Esophagus squamous epithelium (tissue), 5 donors: ENCODE data around the gene CCDC106. TPM values are rescaled to one million over a fixed set of nuclear protein-coding genes. Genes with fewer than 3 reads are reported as not detected.

Experiments used
- DNase-seq: peaks from one replicate; lab custom pipeline; 2025; lab: John Stamatoyannopoulos, UW
- H3K27ac ChIP-seq, 4 donors: fragments of 200-600 bp; sonication (generic); one replicate each; pipeline ENCODE4 v1.5.1; 2016 to 2019; ENCODE audit warnings: mild to moderate bottlenecking in 1 of 4
- H3K27me3 ChIP-seq, 4 donors: fragments of 200-600 bp; sonication (generic); 1 replicate in 3 of 4; 2 replicates in 1 of 4; pipeline versions ENCODE4 v1.5.1 to v1.6.0; 2017 to 2021; ENCODE audit warnings: antibody characterized with exemption in 1 of 4
- H3K36me3 ChIP-seq, 3 donors: fragments of 200-600 bp; sonication (generic); one replicate each; pipeline ENCODE4 v1.5.1; 2016 to 2019
- H3K4me1 ChIP-seq, 3 donors: fragments of 200-600 bp; sonication (generic); one replicate each; pipeline ENCODE4 v1.5.1; 2017 to 2019
- H3K4me3 ChIP-seq, 4 donors: fragments of 200-600 bp; sonication (generic); 1 replicate in 3 of 4; 2 replicates in 1 of 4; pipeline ENCODE4 v1.5.1; 2016 to 2019; ENCODE audit warnings: mild to moderate bottlenecking in 2 of 4, moderate library complexity in 1 of 4
- H3K9me3 ChIP-seq, 3 donors: fragments of 200-600 bp; sonication (generic); one replicate each; pipeline ENCODE4 v1.5.1; 2016 to 2019
- CTCF ChIP-seq, 6 experiments: fragments of 450-650 bp in 4 of 6; fragments of 200-600 bp in 2 of 6; sonication (generic) in 2 of 6; IDR thresholded peaks; one replicate each; pipeline ENCODE4 v1.5.1; 2016 to 2019; ENCODE audit warnings: antibody characterized with exemption in 6 of 6, mild to moderate bottlenecking in 4 of 6, moderate library complexity in 4 of 6
- POLR2A ChIP-seq, 4 donors: fragments of 450-650 bp; IDR thresholded peaks; one replicate each; pipeline ENCODE4 v1.6.1; 2017; ENCODE audit warnings: antibody characterized with exemption in 4 of 4, mild to moderate bottlenecking in 4 of 4, moderate library complexity in 3 of 4
- WGBS, 2 donors: methylation state at CpG; one replicate each; pipeline ENCODE4 v1.1.5; 2018; 5-methylcytosine and 5-hydroxymethylcytosine counted together
- intact Hi-C: fragments of 100-400 bp; cut with DNase I; formaldehyde crosslinking; loops from one replicate; pipeline ENCODE4 v1.15.0; 2022
- total RNA-seq, 4 donors: library from RNA; depleted of rRNA; stranded (reverse); fragments of >200 nt; gene quantifications; one replicate each; pipeline ENCODE4 v1.1.0, GENCODE V29; 2016
- donor health status: DM: yes; HTN: yes; CAD: no.

Gene CCDC106
- total RNA-seq, 4 donors from 2014 or later: 2.4 to 7.2 (median 4.6) TPM

- TF ChIP-seq POLR2A (IDR thresholded peaks at IDR 0.05) (peak in 1 of 4 donors; percentile 10), CTCF (IDR thresholded peaks at IDR 0.05) (peak in 1 of 6 experiments; percentile 34)
- peaks cover 50 to 90% (median 56%) of the 10 kb centered on the region in 3 donors for H3K4me1 ChIP-seq
- WGBS, 2 donors: 0 to 3% methylated on average over 26 to 35 of the region's 56 CpGs
- peaks cover 0 to 22% (median 5%) of the 10 kb centered on the region in 3 donors for H3K36me3 ChIP-seq
- peak within 1 kb of the TSS; percentile 93 to 96 (median 95) for H3K4me3 ChIP-seq
- H3K9me3 ChIP-seq: no peaks in the 10 kb centered on the region
- no peak for DNase-seq
- H3K27me3 ChIP-seq: no peaks in the 10 kb centered on the region
- H3K27ac ChIP-seq: peak within 1 kb of the TSS; percentile 93 to 98 (median 96)
- intact Hi-C loops: no loop called here
Observed at GRCh38 chr19:55643003-55643886, 4.8 kb upstream of the CCDC106 start, which contains the start of gene ZNF581. TSS of gene ZNF581 (plus strand) at chr19:55643649. CDS start at chr19:55644572, 923 bp downstream.

GRCh38 chr19:55643887-55644176, 4.2 kb upstream of the CCDC106 start:
- H3K27ac ChIP-seq: peak overlapping the region; percentile 93 to 98 (median 96)
- H3K4me1 ChIP-seq: peaks cover 55 to 90% (median 57%) of the 10 kb centered on the region in 3 donors
- DNase-seq: no peak
- no peaks in the 10 kb centered on the region for H3K9me3 ChIP-seq
- 0% methylated on average over 13 to 15 of the region's 15 CpGs for WGBS, 2 donors
- peaks cover 0 to 18% (median 5%) of the 10 kb centered on the region in 3 donors for H3K36me3 ChIP-seq
- intact Hi-C loops: no loop called here
- H3K4me3 ChIP-seq: peak overlapping the region; percentile 93 to 96 (median 95)
- no peaks in the 10 kb centered on the region for H3K27me3 ChIP-seq
- no peak for TF ChIP-seq POLR2A (IDR thresholded peaks at IDR 0.05)
- no peak for TF ChIP-seq CTCF (IDR thresholded peaks at IDR 0.05)

GRCh38 chr19:55644191-55644833, 3.7 kb upstream of the CCDC106 start:
- no peak for TF ChIP-seq POLR2A (IDR thresholded peaks at IDR 0.05)
- TF ChIP-seq CTCF (IDR thresholded peaks at IDR 0.05): no peak
- 39 to 42% methylated on average over 11 to 12 of the region's 12 CpGs for WGBS, 2 donors
- intact Hi-C loops: no loop called here
- no peaks in the 10 kb centered on the region for H3K9me3 ChIP-seq
- peak overlapping the region; percentile 93 to 96 (median 95) for H3K4me3 ChIP-seq
- no peak for DNase-seq
- peak overlapping the region; percentile 93 to 98 (median 96) for H3K27ac ChIP-seq
- peaks cover 0 to 18% (median 5%) of the 10 kb centered on the region in 3 donors for H3K36me3 ChIP-seq
- H3K27me3 ChIP-seq: no peaks in the 10 kb centered on the region
- peaks cover 59 to 90% (median 60%) of the 10 kb centered on the region in 3 donors for H3K4me1 ChIP-seq

- WGBS, 2 donors: 68 to 85% methylated on average over 3 to 8 of the region's 28 CpGs
- intact Hi-C loops: no loop called here
- H3K4me3 ChIP-seq: peak overlapping the region in 1 of 4 donors; percentile 95
- no peaks in the 10 kb centered on the region for H3K9me3 ChIP-seq
- H3K27ac ChIP-seq: peak overlapping the region in 2 of 4 donors; percentile 93 to 98
- TF ChIP-seq CTCF (IDR thresholded peaks at IDR 0.05): no peak
- TF ChIP-seq POLR2A (IDR thresholded peaks at IDR 0.05): no peak
- H3K27me3 ChIP-seq: no peaks in the 10 kb centered on the region
- H3K36me3 ChIP-seq: peaks cover 0 to 18% (median 5%) of the 10 kb centered on the region in 3 donors
- peaks cover 54 to 90% (median 58%) of the 10 kb centered on the region in 3 donors for H3K4me1 ChIP-seq
- no peak for DNase-seq
Observed at GRCh38 chr19:55644842-55645511, 3.0 kb upstream of the CCDC106 start.
